ENCODE measurements around the gene PDE4A.
A peak's percentile ranks its signal among the peaks of the same experiment; 100 is the strongest.

DNA sequence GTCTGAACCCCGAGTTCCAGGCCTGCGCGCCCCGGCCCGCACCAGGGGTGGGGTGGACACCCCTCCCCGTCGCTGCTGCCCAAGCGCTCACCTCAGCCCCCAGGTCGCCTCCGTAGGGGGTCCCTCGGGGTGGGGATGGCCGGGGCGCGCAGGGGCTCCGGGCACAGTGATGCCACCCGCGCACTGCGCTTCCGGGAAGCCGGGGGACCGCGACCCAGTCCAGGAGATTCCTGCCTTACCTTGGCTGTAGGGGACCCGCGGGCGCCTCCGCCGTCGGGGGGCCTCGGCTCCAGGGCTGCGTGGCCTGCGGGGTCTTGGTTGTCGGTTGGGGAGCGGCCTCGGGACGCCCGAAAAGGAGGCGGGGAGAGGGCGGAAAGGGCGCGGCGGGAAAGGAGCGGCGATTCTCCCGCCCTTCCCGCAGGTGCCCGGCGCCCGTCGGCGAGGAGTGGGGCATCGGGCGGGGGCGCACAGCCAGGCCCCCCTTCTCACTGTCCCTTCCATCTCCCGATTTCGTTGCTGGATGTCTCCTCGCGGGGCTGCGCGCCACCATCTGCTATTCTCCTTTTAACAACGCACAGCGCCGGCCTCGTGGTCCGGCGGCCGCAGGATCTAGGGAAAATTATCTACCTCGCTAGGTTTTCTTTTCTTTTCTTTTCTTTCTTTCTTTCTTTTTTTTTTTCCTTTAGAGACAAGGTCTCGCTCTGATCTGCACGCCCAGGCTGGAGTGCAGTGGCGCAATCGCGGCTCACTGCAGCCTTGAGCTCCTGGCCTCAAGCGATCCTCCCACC is 82.9 kb downstream of the PDE4A start, which contains the start of gene KEAP1:
- no peak for TF ChIP-seq REST (IDR thresholded peaks at IDR 0.05; ENCODE audit: low read depth)
- TF ChIP-seq YY1 (IDR thresholded peaks at IDR 0.05; ENCODE audit: low read depth), result no peak
- peak; percentile 33 for TF ChIP-seq MAX (IDR thresholded peaks at IDR 0.05)
- TF ChIP-seq TAF1 (IDR thresholded peaks at IDR 0.05; ENCODE audit: low read depth), result no peak
- TF ChIP-seq FOXM1 (IDR thresholded peaks at IDR 0.05; ENCODE audit: borderline replicate concordance, low read depth), result no peak
- no peak for TF ChIP-seq EP300 (IDR thresholded peaks at IDR 0.05; ENCODE audit: borderline replicate concordance)
